GM08714 (cell line): ENCODE measurements around the gene NSL1.
A peak's percentile ranks its signal among the peaks of the same experiment; 100 is the strongest.
"Not testable (repeated sequence)": the region's sequence is repeated elsewhere in the genome, so short reads cannot be mapped to it uniquely, and the experiment has no call there.

ENCODE experiments used
- H3K4me3 ChIP-seq: fragments of 200-500 bp; sonication (Bioruptor generic); 2 replicates; pipeline ENCODE4 v1.5.1; 2014; ENCODE audit warnings: mild to moderate bottlenecking, low read length, inconsistent platforms
- ZNF274 ChIP-seq: IDR thresholded peaks from 2 replicates; pipeline ENCODE4 v1.6.1; 2012; ENCODE audit warnings: mild to moderate bottlenecking, low read depth, low read length

The NSL1 gene

DNA sequence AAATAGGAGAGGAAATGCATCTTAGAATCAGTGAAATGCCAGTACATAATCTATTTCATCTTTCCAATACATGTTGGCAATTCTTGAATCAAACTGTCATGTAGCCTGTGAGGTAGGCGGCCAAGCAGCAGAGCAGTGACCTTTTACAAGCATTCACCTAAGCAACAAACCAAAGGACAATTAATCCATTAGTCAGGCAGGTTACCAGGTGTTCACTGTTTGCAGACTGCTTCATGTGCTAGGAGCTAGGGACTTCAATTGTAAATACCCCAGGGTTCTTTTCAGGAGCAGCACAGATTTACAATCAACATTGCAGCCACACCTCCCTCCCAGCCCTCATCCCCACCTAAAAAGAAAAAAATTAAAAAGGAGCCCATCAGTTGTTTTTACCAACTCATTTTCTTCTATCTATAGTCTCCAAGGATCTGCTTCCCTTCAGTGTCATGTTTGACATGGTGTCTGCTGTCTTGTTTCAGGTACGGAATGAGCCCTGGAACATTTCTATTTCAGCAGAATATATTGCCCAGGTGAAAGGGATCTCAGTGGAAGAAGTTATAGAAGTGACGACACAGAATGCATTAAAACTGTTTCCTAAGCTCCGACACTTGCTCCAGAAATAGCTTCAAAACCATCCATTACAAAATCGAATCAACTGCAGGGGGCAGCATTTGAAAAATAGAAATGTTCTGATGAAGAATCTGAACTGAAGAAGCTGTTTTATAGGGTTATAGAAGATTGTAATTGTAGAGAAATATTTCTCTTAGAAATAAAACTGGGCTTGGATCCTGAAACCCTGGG is 23.2 kb upstream of the NSL1 start:
- no peak overlapping the region for H3K4me3 ChIP-seq
- no peak for TF ChIP-seq ZNF274

DNA sequence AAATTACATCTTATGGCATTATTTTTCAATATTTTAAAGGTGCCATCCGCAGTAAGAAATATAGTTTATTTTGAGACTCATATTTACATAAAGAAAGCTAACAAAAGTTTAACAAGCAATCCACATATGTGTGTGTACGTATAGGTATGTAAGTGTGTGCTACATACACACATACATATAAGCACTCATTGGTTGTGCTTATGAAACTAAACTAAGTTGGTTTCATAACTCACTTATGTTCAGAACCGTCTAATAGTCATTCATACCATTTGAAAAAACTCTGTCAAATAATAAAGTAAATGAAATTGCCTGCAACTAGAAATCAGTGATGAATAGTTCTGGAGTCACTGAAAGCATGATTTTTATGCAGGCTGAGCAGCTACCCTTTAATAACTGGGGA is 14.2 kb upstream of the NSL1 start:
- no peak for TF ChIP-seq ZNF274
- H3K4me3 ChIP-seq: no peak overlapping the region

- no peak for TF ChIP-seq ZNF274
- H3K4me3 ChIP-seq: no peak overlapping the region
Observed at GRCh38 chr1:212797681-212798080, 6.1 kb upstream of the NSL1 start.

DNA sequence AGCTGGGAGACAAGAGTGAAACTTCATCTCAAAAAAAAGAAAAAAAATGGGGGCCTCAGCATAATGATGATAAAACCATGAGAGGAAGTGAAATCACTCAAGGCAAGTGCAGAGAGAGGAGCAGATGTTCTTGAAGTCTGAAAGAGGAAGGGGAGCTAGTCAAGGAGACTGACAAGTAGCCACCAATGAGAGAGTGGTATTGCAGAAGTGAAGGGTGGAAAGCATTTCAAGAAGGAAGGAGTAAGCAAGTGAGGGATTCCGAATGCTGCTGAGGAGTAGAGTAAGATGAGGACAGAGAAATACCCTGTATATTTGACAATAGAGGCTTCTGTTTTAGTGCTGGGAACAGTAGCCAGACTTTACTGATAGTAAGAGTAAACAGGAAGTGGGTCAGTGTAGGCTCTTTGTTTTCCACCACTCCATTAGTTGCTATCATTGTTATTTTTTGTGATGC is 3.0 kb upstream of the NSL1 start:
- TF ChIP-seq ZNF274: no peak
- no peak overlapping the region; the same call in 1 of the 2 replicates for H3K4me3 ChIP-seq

GRCh38 chr1:212792396-212792908 is 875 bp upstream of the NSL1 start:
- TF ChIP-seq ZNF274: no peak

DNA sequence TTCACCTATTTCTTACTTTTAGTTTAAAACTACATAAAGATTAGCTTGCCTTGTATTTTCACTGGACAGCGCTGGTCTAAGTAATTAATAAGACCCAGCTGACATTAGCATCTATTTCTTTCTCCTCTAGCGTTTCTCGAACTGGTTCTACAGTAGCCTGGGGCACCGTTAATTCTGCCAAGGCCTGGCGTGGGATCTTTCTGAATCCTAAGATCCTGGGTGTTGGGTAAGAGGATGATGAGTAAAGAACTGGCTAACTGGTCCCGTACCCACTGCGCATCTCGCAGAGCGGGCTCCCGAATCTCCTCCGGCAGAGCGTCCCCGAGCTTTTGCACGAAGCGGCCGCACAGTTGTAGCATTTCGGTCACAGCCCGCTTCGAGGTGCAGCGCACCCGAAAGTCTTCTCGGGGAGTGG is 309 bp downstream of the NSL1 start:
- peak overlapping the region; percentile 96 for H3K4me3 ChIP-seq
- TF ChIP-seq ZNF274: no peak

More at GRCh38 chr1:212792396-212792908, 875 bp upstream of the NSL1 start:
- H3K4me3 ChIP-seq: peak overlapping the region; percentile 96

DNA sequence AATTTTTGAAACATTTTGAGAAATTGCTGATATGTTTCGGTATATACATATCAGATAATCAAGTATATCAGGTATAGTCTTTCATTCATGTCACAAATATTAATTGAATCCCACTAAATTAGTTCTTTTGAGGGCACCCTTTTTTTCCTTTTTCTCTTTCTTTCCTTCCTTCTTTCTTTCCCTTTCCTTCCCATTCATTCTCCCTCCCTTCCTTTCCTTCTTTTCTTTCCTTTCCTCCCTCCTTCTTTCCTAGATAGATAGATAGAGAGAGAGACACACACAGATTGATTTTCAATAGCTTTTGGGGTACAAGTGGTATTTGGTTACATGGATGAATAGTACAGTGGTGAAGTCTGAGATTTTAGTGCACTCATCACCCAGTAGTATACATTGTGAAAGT is 5.7 kb downstream of the NSL1 start:
- TF ChIP-seq ZNF274: no peak
- no peak overlapping the region for H3K4me3 ChIP-seq

DNA sequence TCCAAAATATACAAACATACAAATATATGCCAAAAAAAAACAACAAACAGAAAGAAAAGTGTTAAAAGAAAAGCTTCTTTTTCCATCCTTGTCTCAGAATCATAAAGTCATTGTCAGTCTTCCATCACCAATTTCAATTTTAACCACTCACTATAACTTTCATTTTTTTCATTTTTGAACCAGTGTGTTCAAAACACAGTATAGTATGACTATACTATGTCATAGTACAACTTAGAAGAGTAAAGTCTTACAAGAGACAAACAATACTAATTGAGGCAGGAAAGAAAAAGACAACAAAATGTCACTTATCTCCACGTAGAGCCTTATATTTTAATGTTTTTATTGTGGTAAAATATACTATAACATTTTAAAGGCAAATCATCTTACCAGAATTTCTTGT is 7.6 kb downstream of the NSL1 start:
- TF ChIP-seq ZNF274: no peak
- no peak overlapping the region for H3K4me3 ChIP-seq

GRCh38 chr1:212782422-212783154 is 9.0 kb downstream of the NSL1 start:
- TF ChIP-seq ZNF274: no peak
- no peak overlapping the region for H3K4me3 ChIP-seq

DNA sequence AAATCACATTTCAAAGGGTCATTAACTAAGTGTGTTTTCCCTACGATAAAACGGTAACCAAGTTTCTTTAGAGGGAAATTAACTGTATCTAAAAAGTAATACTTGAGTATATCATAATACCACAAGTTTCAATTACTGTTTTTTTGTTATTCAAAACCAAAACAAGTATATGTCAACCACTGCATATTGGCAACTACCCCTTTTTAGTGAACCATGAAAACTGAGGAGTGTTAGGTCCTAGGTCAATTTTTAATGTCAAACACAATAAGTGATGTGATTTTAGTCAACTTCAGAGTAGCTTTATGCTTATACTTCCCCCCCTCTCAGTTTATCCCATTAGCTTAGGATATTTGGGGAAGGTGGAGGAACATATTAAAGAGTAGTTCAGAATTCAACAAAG is 10.4 kb downstream of the NSL1 start:
- H3K4me3 ChIP-seq: no peak overlapping the region
- no peak for TF ChIP-seq ZNF274

DNA sequence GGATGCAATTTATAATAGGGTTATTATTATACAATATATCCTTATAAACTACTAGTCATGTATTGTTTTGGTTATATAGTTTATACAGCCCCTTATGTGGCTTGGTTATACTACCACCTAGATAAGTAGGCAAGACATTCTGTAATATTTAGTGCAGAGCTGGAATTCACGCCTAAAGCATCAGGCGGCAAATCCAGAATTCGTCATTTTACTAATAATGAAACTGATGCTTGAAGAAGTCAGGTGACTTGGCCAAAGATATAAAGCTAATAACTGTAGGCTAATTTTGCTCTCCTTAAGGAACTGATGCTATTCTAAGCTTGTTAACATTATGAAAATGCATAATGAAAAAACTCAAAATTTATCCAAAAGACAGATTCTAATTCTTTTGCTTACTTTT is 10.8 kb downstream of the NSL1 start:
- TF ChIP-seq ZNF274: no peak

DNA sequence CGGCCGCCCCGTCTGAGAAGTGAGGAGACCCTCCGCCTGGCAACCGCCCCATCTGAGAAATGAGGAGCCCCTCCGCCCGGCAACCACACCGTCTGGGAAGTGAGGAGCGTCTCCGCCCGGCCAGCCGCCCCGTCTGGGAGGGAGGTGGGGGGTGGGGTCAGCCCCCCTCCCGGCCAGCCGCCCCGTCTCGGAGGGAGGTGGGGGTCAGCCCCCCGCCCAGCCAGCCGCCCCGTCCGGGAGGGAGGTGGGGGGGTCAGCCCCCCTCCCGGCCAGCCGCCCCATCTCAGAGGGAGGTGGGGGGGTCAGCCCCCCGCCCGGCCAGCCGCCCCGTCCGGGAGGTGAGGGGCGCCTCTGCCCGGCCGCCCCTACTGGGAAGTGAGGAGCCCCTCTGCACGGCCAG is 12.5 kb downstream of the NSL1 start:
- H3K4me3 ChIP-seq: not testable (repeated sequence)

More for the DNA sequence above, 10.8 kb downstream of the NSL1 start:
- H3K4me3 ChIP-seq: no peak overlapping the region

- no peak for TF ChIP-seq ZNF274
- no peak overlapping the region for H3K4me3 ChIP-seq
Observed at GRCh38 chr1:212777151-212777550, 14.4 kb downstream of the NSL1 start.

DNA sequence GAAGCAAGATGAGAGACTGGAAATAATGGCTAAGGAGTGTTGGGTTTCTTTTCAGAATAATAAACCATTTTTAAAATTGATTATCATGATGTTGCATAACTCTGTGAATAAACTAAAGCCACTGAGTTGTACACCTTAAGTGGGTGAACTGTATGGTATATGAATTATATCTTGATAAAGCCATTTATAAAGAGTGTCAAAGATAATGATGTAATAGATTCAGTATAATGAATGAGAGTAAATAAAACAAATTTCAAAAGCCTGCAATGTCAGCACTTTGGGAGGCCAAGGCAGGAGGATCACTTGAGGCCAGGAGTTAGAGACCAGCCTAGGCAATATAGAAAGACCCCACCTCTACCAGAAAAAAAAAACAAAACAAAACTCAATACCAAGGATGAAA is 16.3 kb downstream of the NSL1 start:
- no peak for TF ChIP-seq ZNF274
- H3K4me3 ChIP-seq: no peak overlapping the region

GRCh38 chr1:212774584-212774983 is 17.0 kb downstream of the NSL1 start:
- H3K4me3 ChIP-seq: no peak overlapping the region
- TF ChIP-seq ZNF274: no peak
